Measurements from ENCODE around the gene ITLN1.

DNA sequence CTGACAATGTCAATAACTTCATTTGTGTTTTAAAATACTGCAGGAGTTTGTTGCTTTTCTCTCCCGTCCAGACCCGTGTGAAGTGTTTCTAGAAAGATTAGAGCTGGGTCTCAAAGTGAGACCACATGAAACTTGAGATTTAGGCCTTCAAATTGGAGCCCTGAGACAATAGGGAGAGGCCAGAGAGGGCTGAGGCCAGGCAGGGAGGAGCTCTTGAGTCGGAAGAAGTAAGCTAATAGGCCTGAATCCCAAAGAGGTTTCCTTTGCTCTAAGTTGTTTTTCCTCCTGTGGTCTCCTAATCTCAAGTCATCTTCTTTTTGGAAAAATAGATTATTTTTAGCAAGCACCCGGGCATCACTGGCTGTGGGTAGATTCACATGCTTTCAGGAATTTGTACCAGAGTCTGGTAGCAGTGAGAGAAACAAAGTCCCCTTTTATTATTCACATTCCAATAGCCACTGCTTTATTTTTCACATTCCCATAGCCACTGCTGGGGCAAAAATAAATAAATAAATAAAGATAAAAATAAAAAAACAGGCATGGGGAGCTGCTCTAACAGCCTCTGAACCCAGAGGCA lies 47.9 kb downstream of the ITLN1 start:
- no peak for TF ChIP-seq CTCF (conservative IDR thresholded peaks at IDR 0.05)
- no peak for TF ChIP-seq ZFX (IDR thresholded peaks at IDR 0.05)

All from C4-2B (cell line).